NCI-H2107 treated with DMSO at 0.1 percent for 48 hours (cell line): ENCODE data around the gene SMC5.

Experiments
- DNase-seq: peaks from one replicate; lab custom pipeline; 2025; ENCODE audit not compliant: unreplicated experiment; lab: John Stamatoyannopoulos, UW

Gene SMC5

DNA sequence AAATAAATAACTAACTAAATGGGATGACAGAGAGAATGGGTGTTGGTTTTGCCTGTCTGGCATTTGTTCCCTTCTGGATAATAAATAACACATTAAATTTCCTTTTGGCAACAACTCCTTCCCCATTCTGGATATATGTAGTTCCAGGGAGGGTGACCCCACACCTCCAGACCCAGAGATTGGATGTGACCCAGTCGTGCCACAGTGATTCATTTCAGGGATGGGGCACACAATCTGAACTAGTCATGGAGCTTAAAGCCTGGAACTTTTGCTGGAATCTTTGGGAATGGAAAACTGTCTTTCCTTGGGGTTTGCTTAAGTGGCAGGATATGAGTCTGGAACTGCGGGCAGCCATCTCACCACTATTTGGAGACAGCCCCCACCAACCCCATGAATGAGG lies 144.4 kb downstream of the SMC5 start:
- no peak for DNase-seq

DNA sequence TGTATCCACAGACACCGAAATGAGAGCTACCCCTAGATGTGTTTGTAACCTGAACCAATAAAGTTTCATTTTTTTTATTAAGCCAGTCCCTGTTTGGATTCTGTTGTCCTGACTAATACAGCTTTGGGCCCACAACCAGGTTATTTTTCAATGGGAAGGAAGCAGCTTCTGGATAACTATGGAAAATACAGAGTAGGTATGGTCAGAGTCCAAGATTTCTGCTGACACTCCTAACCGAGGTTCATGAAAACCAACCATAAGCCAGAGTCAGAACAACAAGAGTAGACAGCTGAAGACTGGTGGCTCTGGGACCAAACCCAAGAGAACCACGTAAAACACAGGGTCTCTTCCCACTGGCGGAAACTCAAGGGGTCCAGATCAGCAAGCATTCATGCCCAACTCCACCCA lies 144.8 kb downstream of the SMC5 start:
- DNase-seq: no peak

DNA sequence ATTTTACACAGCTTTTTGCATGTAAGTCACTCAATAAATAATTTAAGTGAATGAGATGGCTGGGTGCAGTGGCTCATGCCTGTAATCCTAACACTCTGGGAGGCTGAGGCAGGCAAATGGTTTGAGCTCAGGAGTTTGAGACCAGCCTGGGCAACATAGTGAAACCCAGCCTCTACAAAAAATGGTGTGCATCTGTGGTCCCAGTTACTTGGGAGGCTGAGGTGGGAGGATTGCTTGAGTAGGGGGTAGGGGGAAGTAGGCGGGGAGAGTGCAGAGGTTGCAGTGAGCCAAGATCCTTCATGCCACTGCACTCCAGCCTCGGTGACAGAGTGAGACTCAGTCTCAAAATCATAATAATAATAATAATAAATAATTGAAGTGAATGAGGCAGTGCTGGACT lies 145.5 kb downstream of the SMC5 start:
- no peak for DNase-seq
